H1 (cell line): ENCODE data around the gene MALSU1. TPM values are rescaled to one million over a fixed set of nuclear protein-coding genes. Genes with fewer than 3 reads are reported as not detected.

Experiments used
- CTCF ChIA-PET: fragments of 300-600 bp; sonication (Branson Sonifier 250); formaldehyde crosslinking; loops from one replicate; lab custom pipeline; 2021; ENCODE audit not compliant: partially characterized antibody; lab: Charles Lee
- POLR2A ChIA-PET: fragments of 300-600 bp; sonication (Branson Sonifier 250); formaldehyde crosslinking; loops from one replicate; lab custom pipeline; 2021; ENCODE audit warnings: inconsistent platforms; ENCODE audit not compliant: partially characterized antibody; lab: Charles Lee
- DNase-seq, 2 experiments: peaks; one replicate each; pipeline versions ENCODE4 v3.0.0 to v3.0.0-alpha.2; 2010 to 2022; ENCODE audit warnings: low spot score in 2 of 2, low read depth in 1 of 2, mixed read lengths in 1 of 2
- FAIRE-seq: peaks from 2 replicates; lab custom pipeline; 2011; peaks lifted over from hg19 to GRCh38; lab: Jason Lieb, UNC
- H2AFZ ChIP-seq: 2 replicates; pipeline ENCODE4 v1.8.1; 2012; ENCODE audit warnings: low read length, inconsistent platforms
- H2AK5ac ChIP-seq: 2 replicates; pipeline ENCODE4 v1.6.1; 2013; ENCODE audit warnings: low read depth, low read length
- H2BK120ac ChIP-seq: replicated peaks from 2 replicates; pipeline ENCODE3; 2013; ENCODE audit warnings: low read depth, low read length, inconsistent platforms
- H2BK12ac ChIP-seq: 2 replicates; pipeline ENCODE4 v1.6.1; 2013; ENCODE audit warnings: low read depth, low read length
- H2BK15ac ChIP-seq: 2 replicates; pipeline ENCODE4 v1.6.1; 2013; ENCODE audit warnings: low read length
- H2BK20ac ChIP-seq: 2 replicates; pipeline ENCODE4 v1.6.1; 2013; ENCODE audit warnings: low read length
- H2BK5ac ChIP-seq: 2 replicates; pipeline ENCODE4 v1.6.1; 2013; ENCODE audit warnings: low read depth, low read length
- H3K14ac ChIP-seq: 2 replicates; pipeline ENCODE4 v1.6.1; 2013; ENCODE audit warnings: inconsistent platforms; ENCODE audit not compliant: insufficient read length
- H3K18ac ChIP-seq: 2 replicates; pipeline ENCODE4 v1.6.1; 2013; ENCODE audit warnings: low read length; ENCODE audit errors: extremely low read depth
- H3K23ac ChIP-seq: 2 replicates; pipeline ENCODE4 v1.6.1; 2013; ENCODE audit warnings: inconsistent platforms; ENCODE audit not compliant: insufficient read length
- H3K23me2 ChIP-seq: 2 replicates; pipeline ENCODE4 v1.6.1; 2013; ENCODE audit warnings: low read depth, low read length
- H3K27ac ChIP-seq: 2 replicates; pipeline ENCODE4 v1.6.1; 2011; ENCODE audit warnings: low read depth, low read length, inconsistent platforms
- H3K27me3 ChIP-seq, 4 experiments: replicated peaks in 1 of 4; 1 replicate in 1 of 4; 2 replicates in 3 of 4; pipeline versions ENCODE4 v1.6.1 to v1.8.1; 2011 to 2013; ENCODE audit warnings: low read length in 3 of 4, mild to moderate bottlenecking in 3 of 4, inconsistent platforms in 2 of 4, mixed read lengths in 2 of 4, moderate library complexity in 1 of 4; ENCODE audit not compliant: control insufficient read depth in 3 of 4, insufficient read depth in 3 of 4; ENCODE audit errors: extremely low read depth in 1 of 4
- H3K36me3 ChIP-seq, 4 experiments: 2 replicates each; pipeline versions ENCODE4 v1.6.1 to v1.8.1; 2011 to 2013; ENCODE audit warnings: mild to moderate bottlenecking in 4 of 4, low read length in 3 of 4, moderate library complexity in 2 of 4, control low read depth in 1 of 4, inconsistent platforms in 1 of 4; ENCODE audit not compliant: insufficient read depth in 4 of 4, control insufficient read depth in 2 of 4
- H3K4ac ChIP-seq: replicated peaks from 2 replicates; pipeline ENCODE3; 2013; ENCODE audit warnings: low read length, low read depth, mixed read lengths, inconsistent platforms; ENCODE audit not compliant: insufficient read length
- H3K4me1 ChIP-seq, 4 experiments: replicated peaks in 1 of 4; 1 replicate in 1 of 4; 2 replicates in 3 of 4; pipeline versions ENCODE4 v1.6.1 to v1.8.1; 2011 to 2013; ENCODE audit warnings: low read length in 3 of 4, inconsistent platforms in 2 of 4, mixed read lengths in 1 of 4; ENCODE audit not compliant: insufficient read depth in 4 of 4, control insufficient read depth in 3 of 4
- H3K4me2 ChIP-seq, 2 experiments: 2 replicates each; pipeline versions ENCODE4 v1.6.1 to v1.8.1; 2011 to 2013; ENCODE audit warnings: low read depth in 2 of 2, low read length in 2 of 2, control low read depth in 1 of 2, inconsistent platforms in 1 of 2, mild to moderate bottlenecking in 1 of 2; ENCODE audit not compliant: insufficient read depth in 1 of 2
- H3K4me3 ChIP-seq, 4 experiments: fragments of 200-600, 300-600 bp in 1 of 4; sonication (generic), shearing (Covaris generic), sonication (Bioruptor Twin) in 1 of 4; 2 replicates each; pipeline versions ENCODE4 v1.5.1 to v1.8.1; 2011 to 2016; ENCODE audit warnings: low read length in 4 of 4, low read depth in 3 of 4, control low read depth in 2 of 4, inconsistent platforms in 2 of 4, mild to moderate bottlenecking in 2 of 4, mixed read lengths in 1 of 4, moderate library complexity in 1 of 4; ENCODE audit not compliant: insufficient read depth in 2 of 4; ENCODE audit errors: extremely low read depth in 1 of 4
- H3K56ac ChIP-seq: replicated peaks from 2 replicates; pipeline ENCODE3; 2013; ENCODE audit warnings: low read depth, mild to moderate bottlenecking, mixed read lengths, low read length, inconsistent platforms; ENCODE audit not compliant: insufficient read length
- H3K79me1 ChIP-seq: 2 replicates; pipeline ENCODE4 v1.6.1; 2013; ENCODE audit warnings: low read depth, low read length, control low read depth
- H3K79me2 ChIP-seq, 2 experiments: 2 replicates each; pipeline versions ENCODE4 v1.6.1 to v1.8.1; 2012 to 2013; ENCODE audit warnings: low read length in 2 of 2, mild to moderate bottlenecking in 2 of 2, inconsistent platforms in 1 of 2; ENCODE audit not compliant: insufficient read depth in 2 of 2, control insufficient read depth in 1 of 2
- H3K9ac ChIP-seq, 4 experiments: replicated peaks in 1 of 4; 1 replicate in 1 of 4; 2 replicates in 3 of 4; pipeline versions ENCODE4 v1.6.1 to v1.8.1; 2011 to 2013; ENCODE audit warnings: low read depth in 3 of 4, low read length in 3 of 4, control low read depth in 2 of 4, mild to moderate bottlenecking in 2 of 4, moderate library complexity in 2 of 4, inconsistent platforms in 1 of 4; ENCODE audit errors: extremely low read depth in 1 of 4
- H3K9me3 ChIP-seq, 2 experiments: 2 replicates each; pipeline versions ENCODE4 v1.6.1 to v1.8.1; 2012 to 2013; ENCODE audit warnings: mild to moderate bottlenecking in 2 of 2, moderate library complexity in 2 of 2, control low read depth in 1 of 2, inconsistent platforms in 1 of 2, low read depth in 1 of 2, low read length in 1 of 2, mixed read lengths in 1 of 2; ENCODE audit not compliant: insufficient read depth in 2 of 2
- H4K20me1 ChIP-seq, 2 experiments: replicated peaks in 1 of 2; 2 replicates each; pipeline versions ENCODE3 to v1.8.1; 2011 to 2013; ENCODE audit warnings: inconsistent platforms in 2 of 2, low read length in 2 of 2, mild to moderate bottlenecking in 1 of 2; ENCODE audit not compliant: insufficient read depth in 2 of 2, control insufficient read depth in 1 of 2
- H4K5ac ChIP-seq: 2 replicates; pipeline ENCODE4 v1.6.1; 2013; ENCODE audit warnings: low read length, low read depth, mixed read lengths, inconsistent platforms; ENCODE audit not compliant: insufficient read length
- H4K8ac ChIP-seq: 2 replicates; pipeline ENCODE4 v1.8.0; 2013; ENCODE audit warnings: mild to moderate bottlenecking, moderate library complexity, low read length, inconsistent platforms; ENCODE audit not compliant: insufficient read depth; ENCODE audit errors: extremely low read depth
- H4K91ac ChIP-seq: replicated peaks from 2 replicates; pipeline ENCODE3; 2013; ENCODE audit warnings: low read length, mixed read lengths, inconsistent platforms; ENCODE audit not compliant: insufficient read length
- CBX8 ChIP-seq: fragments of 300-800, 300-1000 bp; sonication (generic); IDR thresholded peaks from 2 replicates; pipeline ENCODE4 v1.7.1; 2016; ENCODE audit warnings: low read depth, low read length, borderline replicate concordance
- EP300 ChIP-seq, 2 experiments: IDR thresholded peaks; 1 replicate in 1 of 2; 2 replicates in 1 of 2; pipeline ENCODE4 v1.6.1; 2011 to 2012; ENCODE audit warnings: low read depth in 2 of 2, low read length in 2 of 2, mild to moderate bottlenecking in 2 of 2, borderline replicate concordance in 1 of 2, inconsistent platforms in 1 of 2, moderate library complexity in 1 of 2
- GABPA ChIP-seq: IDR thresholded peaks from 2 replicates; pipeline ENCODE4 v1.6.1; 2011; ENCODE audit warnings: mild to moderate bottlenecking, low read length, moderate library complexity, borderline replicate concordance; ENCODE audit not compliant: insufficient read depth
- JUN ChIP-seq: IDR thresholded peaks from 2 replicates; pipeline ENCODE4 v1.6.1; 2011; ENCODE audit warnings: low read depth, mild to moderate bottlenecking, improper control_type of control experiment, low read length
- MAFK ChIP-seq: IDR thresholded peaks from 2 replicates; pipeline ENCODE4 v1.6.1; 2012; ENCODE audit warnings: low read depth, mild to moderate bottlenecking, improper control_type of control experiment, low read length
- POU5F1 ChIP-seq: IDR thresholded peaks from 2 replicates; pipeline ENCODE4 v1.6.1; 2011; ENCODE audit warnings: low read depth, mild to moderate bottlenecking, low read length, moderate library complexity
- SIX5 ChIP-seq: IDR thresholded peaks from 2 replicates; pipeline ENCODE4 v1.6.1; 2011; ENCODE audit warnings: mild to moderate bottlenecking, low read depth, low read length
- SP2 ChIP-seq: IDR thresholded peaks from 2 replicates; pipeline ENCODE4 v1.6.1; 2012; ENCODE audit warnings: mild to moderate bottlenecking, low read length, inconsistent platforms
- WGBS, 2 experiments: shearing (Covaris generic) in 1 of 2; methylation state at CpG; one replicate each; pipeline versions ENCODE4 v1.1.6 to v1.1.7; 2013 to 2015; ENCODE audit warnings: low lambda C conversion rate in 2 of 2, mixed read lengths in 2 of 2, inconsistent platforms in 1 of 2, low coverage in 1 of 2, missing lambda C conversion rate in 1 of 2; ENCODE audit not compliant: insufficient replicate concordance in 2 of 2, insufficient coverage in 1 of 2, insufficient read length in 1 of 2; ENCODE audit errors: extremely low coverage in 1 of 2, missing lambda C conversion rate in 1 of 2; 5-methylcytosine and 5-hydroxymethylcytosine counted together
- polyA plus RNA-seq, 7 experiments: library from polyadenylated mRNA; depleted of rRNA in 3 of 7; stranded (reverse) in 5 of 7; unstranded in 2 of 7; fragments of >200 nt in 5 of 7; fragments of 200-250 nt in 2 of 7; gene quantifications; 1 replicate in 5 of 7; 2 replicates in 1 of 7; 4 replicates in 1 of 7; pipeline versions ENCODE4 v1.2.1 to v1.2.3, GENCODE V29; 2011 to 2013; ENCODE audit warnings: missing spikeins in 2 of 7, mixed read lengths in 2 of 7
- total RNA-seq: library from RNA; stranded (reverse); fragmentation: NEBNext Ultra II Directional; extraction: Animal tissue kit (Norgen Biotek cat#: 25700); gene quantifications from 2 replicates; pipeline ENCODE4 v1.2.1, GENCODE V29; 2021

MALSU1 gene
- total and polyA plus RNA-seq, 2 of the 8 experiments (the other 6 are each of a cell fraction or from before 2014, with no cell fraction given) = 73.5 to 84.0 TPM

GRCh38 chr7:23349484-23350157 is 50.5 kb downstream of the MALSU1 start:
- Histone ChIP-seq H3K9me3 (no peaks in the 10 kb centered on the region), H3K79me2 (peaks cover 0 to 34% of the 10 kb centered on the region in 2 experiments; a peak in 2 of 4 replicates), H3K18ac (no peak overlapping the region), H4K5ac (peak overlapping the region; percentile 18), H4K91ac (peak overlapping the region; percentile 11), H3K4me1 (peaks cover 0 to 3% (median 2%) of the 10 kb centered on the region in 4 experiments; a peak in 1 of 7 replicates), H2AK5ac (no peak overlapping the region), H3K4ac (peak overlapping the region; percentile 33), H3K36me3 (peaks cover 13 to 66% (median 37%) of the 10 kb centered on the region in 4 experiments), H3K4me2 (no peak overlapping the region), H4K20me1 (peaks cover 5 to 7% of the 10 kb centered on the region in 2 experiments), H3K27ac (no peak overlapping the region), H3K23ac (no peak overlapping the region), H3K4me3 (no peak overlapping the region), H3K27me3 (no peaks in the 10 kb centered on the region), H2BK120ac (no peak overlapping the region), H2BK12ac (no peak overlapping the region), H3K79me1 (no peaks in the 10 kb centered on the region), H3K14ac (no peak overlapping the region), H2BK5ac (no peak overlapping the region; the same call in 1 of the 2 replicates), H2BK20ac (no peak overlapping the region), H3K56ac (no peak overlapping the region), H3K23me2 (no peaks in the 10 kb centered on the region), H3K9ac (no peak overlapping the region; a peak in 1 of 7 replicates), H2BK15ac (no peak overlapping the region), H4K8ac (no peak overlapping the region), H2AFZ (no peak overlapping the region)
- FAIRE-seq = no peak
- WGBS, 2 experiments = 86% methylated on average over 7 of the region's 7 CpGs; no CpG with 5 or more reads in 1 of the 2 experiments
- no peak for DNase-seq
- ChIA-PET POLR2A (interaction anchor here (0.8 to 1.7 kb wide), 8 partner anchors 9 to 173 kb away, joined by 3 to 5 read pairs (median 3); partner anchors contain the start of gene MALSU1), CTCF (interaction anchor here (0.7 to 1.7 kb wide), 6 partner anchors 8 to 118 kb away, joined by 3 to 5 read pairs (median 3); no protein-coding TSS in a partner anchor)
- TF ChIP-seq CBX8 (no peak), EP300 (IDR thresholded peaks at IDR 0.05; ENCODE audit: borderline replicate concordance in 1 of 2, low read depth in 2 of 2, low read length in 2 of 2) (no peak), MAFK (no peak), SIX5 (no peak), GABPA (no peak), JUN (no peak), SP2 (no peak), POU5F1 (no peak)
